PC-3 (cell line): ENCODE measurements around the gene CCBE1. TPM values are rescaled to one million over a fixed set of nuclear protein-coding genes. Genes with fewer than 3 reads are reported as not detected.
"Not testable (repeated sequence)": the region's sequence is repeated elsewhere in the genome, so short reads cannot be mapped to it uniquely, and the experiment has no call there.

Experiments
- ATAC-seq: fragments of 200-7000 bp; cut with Tn5 transposase; 2 replicates; pipeline ENCODE4 v1.9.1; 2020; ENCODE audit warnings: mild to moderate bottlenecking, moderate library complexity
- BruUV-seq: library from RNA; stranded (reverse); fragments of 400-500 nt; replicated peaks from 2 replicates; lab custom pipeline; 2021; lab: Mats Ljungman, UMichigan
- CTCF ChIA-PET: fragments of 300-600 bp; sonication (Branson Sonifier 250); formaldehyde crosslinking; loops from one replicate; lab custom pipeline; 2022; ENCODE audit warnings: antibody characterized with exemption; lab: Charles Lee
- POLR2A ChIA-PET: fragments of 300-600 bp; sonication (Branson Sonifier 250); formaldehyde crosslinking; loops from one replicate; lab custom pipeline; 2022; ENCODE audit warnings: antibody characterized with exemption; ENCODE audit not compliant: unreplicated experiment; lab: Charles Lee
- DNase-seq: peaks from one replicate; pipeline ENCODE4 v3.0.0-alpha.2; 2015
- H2AFZ ChIP-seq: fragments of 300-600 bp; sonication (generic); 2 replicates; pipeline ENCODE4 v1.6.0; 2016; ENCODE audit warnings: antibody characterized with exemption, low read length
- H3F3A ChIP-seq: fragments of 300-600 bp; sonication (generic); one replicate; pipeline ENCODE4 v1.6.0; 2017; ENCODE audit warnings: antibody characterized with exemption, low read length, control low read depth, mild to moderate bottlenecking; ENCODE audit not compliant: unreplicated experiment
- H3K27ac ChIP-seq: fragments of 300-600 bp; sonication (generic); 2 replicates; pipeline ENCODE4 v1.5.1; 2016; ENCODE audit warnings: mild to moderate bottlenecking, low read length
- H3K27me3 ChIP-seq: fragments of 300-600 bp; sonication (generic); 2 replicates; pipeline ENCODE4 v1.6.1; 2016; ENCODE audit warnings: low read length, mixed read lengths
- H3K36me3 ChIP-seq: fragments of 300-600 bp; sonication (generic); 2 replicates; pipeline ENCODE4 v1.6.1; 2016; ENCODE audit warnings: low read depth, mixed run types, low read length, mixed read lengths
- H3K4me1 ChIP-seq: fragments of 300-600 bp; sonication (generic); 2 replicates; pipeline ENCODE4 v1.5.1; 2016; ENCODE audit warnings: low read length; ENCODE audit not compliant: insufficient read depth
- H3K4me2 ChIP-seq: fragments of 300-600 bp; sonication (generic); 2 replicates; pipeline ENCODE4 v1.6.0; 2016; ENCODE audit warnings: low read length
- H3K4me3 ChIP-seq: fragments of 300-600 bp; sonication (generic); 2 replicates; pipeline ENCODE4 v1.5.1; 2016; ENCODE audit warnings: mild to moderate bottlenecking, low read length, mixed read lengths
- H3K79me2 ChIP-seq: fragments of 300-600 bp; sonication (generic); 2 replicates; pipeline ENCODE4 v1.6.1; 2017; ENCODE audit warnings: low read length, mixed read lengths
- H3K9ac ChIP-seq: fragments of 300-600 bp; sonication (generic); 2 replicates; pipeline ENCODE4 v1.6.0; 2016; ENCODE audit warnings: mild to moderate bottlenecking, low read length
- H3K9me2 ChIP-seq: fragments of 300-600 bp; sonication (generic); replicated peaks from 2 replicates; pipeline ENCODE4 v1.6.1; 2016; ENCODE audit warnings: mixed run types, low read length, mixed read lengths
- H3K9me3 ChIP-seq: fragments of 300-600 bp; sonication (generic); 2 replicates; pipeline ENCODE4 v1.6.1; 2016; ENCODE audit warnings: low read length, mixed read lengths
- H4K20me1 ChIP-seq: fragments of 300-600 bp; sonication (generic); 2 replicates; pipeline ENCODE4 v1.6.1; 2016; ENCODE audit warnings: low read length, mixed read lengths
- CTCF ChIP-seq: fragments of 300-600 bp; sonication (generic); conservative IDR thresholded peaks from 2 replicates; pipeline ENCODE4 v1.5.1; 2017; ENCODE audit warnings: antibody characterized with exemption, low read depth, mild to moderate bottlenecking, low read length
- EZH2 ChIP-seq: fragments of 300-600 bp; sonication (generic); IDR thresholded peaks from one replicate; pipeline ENCODE4 v1.6.1; 2017; ENCODE audit warnings: antibody characterized with exemption, mild to moderate bottlenecking, low read length; ENCODE audit not compliant: unreplicated experiment
- EZH2phosphoT487 ChIP-seq: fragments of 300-600 bp; sonication (generic); IDR thresholded peaks from 2 replicates; pipeline ENCODE4 v1.6.1; 2018; ENCODE audit warnings: mild to moderate bottlenecking, antibody characterized with exemption, low read length, borderline replicate concordance
- intact Hi-C: fragments of 100-400 bp; cut with micrococcal nuclease; formaldehyde crosslinking; loops from 2 replicates; pipeline ENCODE4 v1.9.0; 2023
- total RNA-seq: library from RNA; depleted of rRNA; stranded (reverse); fragments of >200 nt; gene quantifications from 2 replicates; pipeline ENCODE4 v1.2.3, GENCODE V29; 2014

CCBE1 gene
- total RNA-seq, 1 experiment from 2014 or later: 13.9 TPM

- no peaks in the 10 kb centered on the region for H3K9me3 ChIP-seq
- H4K20me1 ChIP-seq: no peaks in the 10 kb centered on the region
- no TSS peak for BruUV-seq
- intact Hi-C loops: no loop called here
- TF ChIP-seq EZH2phosphoT487 (no peak), CTCF (no peak), EZH2 (no peak)
- ATAC-seq (no peak), DNase-seq (no peak)
- POLR2A ChIA-PET: no interaction called here
- H3K4me1 ChIP-seq: peaks cover 5% of the 10 kb centered on the region
- H3K27ac ChIP-seq: no peak overlapping the region
- H2AFZ ChIP-seq: no peak overlapping the region
- no peaks in the 10 kb centered on the region for H3F3A ChIP-seq
- H3K4me2 ChIP-seq: no peak overlapping the region
- CTCF ChIA-PET: no interaction called here
- H3K4me3 ChIP-seq: no peak overlapping the region
- no peaks in the 10 kb centered on the region for H3K36me3 ChIP-seq
- no peaks in the 10 kb centered on the region for H3K9me2 ChIP-seq
- H3K27me3 ChIP-seq: no peaks in the 10 kb centered on the region
- no peak overlapping the region for H3K9ac ChIP-seq
- no peaks in the 10 kb centered on the region for H3K79me2 ChIP-seq
Observed at GRCh38 chr18:59737776-59738300, 40.6 kb upstream of the CCBE1 start.

- H3K4me2 ChIP-seq, H3K9me2 ChIP-seq, H3K4me3 ChIP-seq, H2AFZ ChIP-seq, CTCF ChIA-PET, H3K27me3 ChIP-seq, H3F3A ChIP-seq, intact Hi-C loops, H3K9ac ChIP-seq, H3K79me2 ChIP-seq, H3K4me1 ChIP-seq, H3K36me3 ChIP-seq, H3K9me3 ChIP-seq, BruUV-seq, ATAC-seq, H4K20me1 ChIP-seq, DNase-seq, POLR2A ChIA-PET, H3K27ac ChIP-seq: not testable (repeated sequence)
Observed at GRCh38 chr18:59737335-59737734, 40.1 kb upstream of the CCBE1 start.

GRCh38 chr18:59736061-59736460, 38.8 kb upstream of the CCBE1 start:
- H3K27ac ChIP-seq: no peak overlapping the region
- no peak overlapping the region for H3K4me3 ChIP-seq
- DNase-seq (no peak), ATAC-seq (no peak)
- H3K36me3 ChIP-seq: no peaks in the 10 kb centered on the region
- H3K79me2 ChIP-seq: no peaks in the 10 kb centered on the region
- H2AFZ ChIP-seq: no peak overlapping the region
- no peaks in the 10 kb centered on the region for H3K27me3 ChIP-seq
- no TSS peak for BruUV-seq
- no peaks in the 10 kb centered on the region for H3F3A ChIP-seq
- no peaks in the 10 kb centered on the region for H3K9me2 ChIP-seq
- H3K9ac ChIP-seq: no peak overlapping the region
- TF ChIP-seq EZH2phosphoT487 (no peak), CTCF (no peak), EZH2 (no peak)
- no peaks in the 10 kb centered on the region for H4K20me1 ChIP-seq
- ChIA-PET POLR2A (no interaction called here), CTCF (no interaction called here)
- peaks cover 4% of the 10 kb centered on the region for H3K4me1 ChIP-seq
- no peak overlapping the region for H3K4me2 ChIP-seq
- H3K9me3 ChIP-seq: no peaks in the 10 kb centered on the region
- intact Hi-C loops: no loop called here
